LNCAP (cell line): ENCODE measurements around the gene PLA2G10.

Source experiments
- TF ChIP-seq, protein P1 (sequence below): fragments of 450-650 bp; IDR thresholded peaks from 2 replicates; pipeline ENCODE4 v1.5.1; 2017; ENCODE audit warnings: mild to moderate bottlenecking

The PLA2G10 gene

DNA sequence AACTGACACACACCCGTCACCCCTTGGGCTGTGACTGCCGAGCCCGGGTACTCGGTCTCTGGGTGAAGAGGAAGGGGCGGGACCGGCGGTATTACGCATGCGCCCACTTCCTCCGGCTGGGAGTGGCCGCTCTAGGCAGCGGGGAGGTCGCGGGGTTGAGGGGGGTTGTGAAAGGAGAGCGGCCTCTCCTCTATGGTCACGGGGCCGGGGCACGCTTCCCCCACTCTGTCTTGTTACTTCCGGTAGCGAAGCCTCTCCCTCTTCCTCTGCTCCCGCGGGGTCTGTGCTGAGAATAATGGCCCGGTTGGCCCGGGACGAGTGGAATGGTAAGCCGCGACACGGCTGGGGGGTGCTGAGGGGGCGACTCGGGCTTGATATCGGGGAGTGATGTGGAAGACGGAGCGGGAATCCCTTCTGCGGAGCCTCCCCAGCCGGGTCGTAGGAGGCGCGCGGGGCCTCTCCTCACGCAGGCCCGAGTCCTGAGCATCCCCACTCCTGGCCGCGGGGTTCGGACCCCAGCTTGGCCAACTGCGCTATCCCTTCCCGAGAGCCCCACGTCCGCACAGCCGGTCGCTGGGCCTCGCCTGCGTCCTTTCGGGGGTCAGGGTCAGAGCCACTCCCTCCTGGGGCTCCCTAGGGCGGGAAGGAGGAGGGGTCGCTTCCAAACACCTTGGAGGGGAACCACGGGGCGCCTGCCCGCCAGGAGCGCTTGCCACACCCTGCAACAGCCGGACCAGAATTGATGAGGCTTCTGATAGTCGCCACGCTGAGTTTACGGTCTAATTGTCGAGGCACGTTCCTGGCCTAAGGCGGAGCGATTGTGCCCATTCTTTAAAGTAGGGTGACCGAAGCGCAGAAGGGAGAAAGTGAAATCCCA is 61.2 kb downstream of the PLA2G10 start, which contains the start of gene BFAR:
Gene BFAR, plus strand, starts transcription at position 259 of the 877 bp plus-strand sequence. CDS start 11,396 bp downstream, outside the sequence.
- TF ChIP-seq, protein P1, sequence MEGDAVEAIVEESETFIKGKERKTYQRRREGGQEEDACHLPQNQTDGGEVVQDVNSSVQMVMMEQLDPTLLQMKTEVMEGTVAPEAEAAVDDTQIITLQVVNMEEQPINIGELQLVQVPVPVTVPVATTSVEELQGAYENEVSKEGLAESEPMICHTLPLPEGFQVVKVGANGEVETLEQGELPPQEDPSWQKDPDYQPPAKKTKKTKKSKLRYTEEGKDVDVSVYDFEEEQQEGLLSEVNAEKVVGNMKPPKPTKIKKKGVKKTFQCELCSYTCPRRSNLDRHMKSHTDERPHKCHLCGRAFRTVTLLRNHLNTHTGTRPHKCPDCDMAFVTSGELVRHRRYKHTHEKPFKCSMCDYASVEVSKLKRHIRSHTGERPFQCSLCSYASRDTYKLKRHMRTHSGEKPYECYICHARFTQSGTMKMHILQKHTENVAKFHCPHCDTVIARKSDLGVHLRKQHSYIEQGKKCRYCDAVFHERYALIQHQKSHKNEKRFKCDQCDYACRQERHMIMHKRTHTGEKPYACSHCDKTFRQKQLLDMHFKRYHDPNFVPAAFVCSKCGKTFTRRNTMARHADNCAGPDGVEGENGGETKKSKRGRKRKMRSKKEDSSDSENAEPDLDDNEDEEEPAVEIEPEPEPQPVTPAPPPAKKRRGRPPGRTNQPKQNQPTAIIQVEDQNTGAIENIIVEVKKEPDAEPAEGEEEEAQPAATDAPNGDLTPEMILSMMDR, result no peak

DNA sequence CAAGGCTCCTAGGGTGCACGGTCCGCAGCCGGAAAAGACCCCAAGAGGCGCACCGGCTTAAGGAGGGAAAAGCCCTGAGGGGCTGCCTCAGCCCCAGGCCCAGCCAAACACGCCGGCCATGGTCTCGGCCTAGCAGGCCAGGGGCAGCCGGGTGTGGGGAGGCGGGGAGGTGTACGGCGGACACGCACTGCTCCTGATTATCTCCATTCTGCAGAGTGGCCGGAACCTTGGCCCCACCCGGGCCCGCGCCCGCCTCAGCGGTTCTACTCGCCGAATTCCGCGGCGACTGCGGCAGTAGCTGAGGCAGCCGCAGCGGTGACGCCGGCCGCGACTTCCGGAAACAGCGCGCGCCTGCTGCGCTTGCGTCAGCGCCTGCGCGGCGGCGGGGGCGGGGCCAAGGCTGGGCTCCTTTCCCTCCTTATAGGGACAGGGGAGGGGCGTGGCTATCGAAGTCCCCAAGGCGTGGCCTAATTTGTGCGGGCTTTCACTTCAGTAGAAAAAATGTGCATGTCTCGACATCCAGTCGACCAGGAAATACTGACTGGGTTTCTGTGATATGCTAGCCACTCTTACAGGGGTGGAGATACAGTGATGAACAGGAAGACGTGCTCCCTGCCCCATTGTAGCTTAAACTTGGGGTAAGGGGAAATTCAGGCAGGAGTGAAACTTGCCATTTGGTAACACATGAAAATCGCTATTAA is 64.0 kb downstream of the PLA2G10 start, which contains the start of gene PARN:
Gene PARN, minus strand, starts transcription at position 342 of the 701 bp plus-strand sequence. Its CDS starts 135 bp downstream, at position 207.
- TF ChIP-seq, protein P1, result no peak

DNA sequence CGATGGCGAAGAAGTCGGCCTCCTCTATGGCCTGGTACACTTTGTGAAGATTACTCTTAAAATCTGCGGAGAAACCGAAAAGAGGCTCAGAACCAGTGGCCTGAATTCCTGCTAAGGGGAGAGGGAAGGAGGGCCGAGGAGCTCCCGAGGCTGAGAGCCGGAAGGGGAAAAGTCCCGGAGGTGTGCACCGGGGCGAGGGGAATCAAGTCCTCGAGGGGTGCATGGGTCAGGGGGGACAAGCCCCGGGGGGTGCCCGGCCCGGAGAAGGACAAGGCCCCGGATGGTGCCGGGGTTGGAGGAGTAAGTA is 64.5 kb downstream of the PLA2G10 start:
- TF ChIP-seq, protein P1, result no peak

DNA sequence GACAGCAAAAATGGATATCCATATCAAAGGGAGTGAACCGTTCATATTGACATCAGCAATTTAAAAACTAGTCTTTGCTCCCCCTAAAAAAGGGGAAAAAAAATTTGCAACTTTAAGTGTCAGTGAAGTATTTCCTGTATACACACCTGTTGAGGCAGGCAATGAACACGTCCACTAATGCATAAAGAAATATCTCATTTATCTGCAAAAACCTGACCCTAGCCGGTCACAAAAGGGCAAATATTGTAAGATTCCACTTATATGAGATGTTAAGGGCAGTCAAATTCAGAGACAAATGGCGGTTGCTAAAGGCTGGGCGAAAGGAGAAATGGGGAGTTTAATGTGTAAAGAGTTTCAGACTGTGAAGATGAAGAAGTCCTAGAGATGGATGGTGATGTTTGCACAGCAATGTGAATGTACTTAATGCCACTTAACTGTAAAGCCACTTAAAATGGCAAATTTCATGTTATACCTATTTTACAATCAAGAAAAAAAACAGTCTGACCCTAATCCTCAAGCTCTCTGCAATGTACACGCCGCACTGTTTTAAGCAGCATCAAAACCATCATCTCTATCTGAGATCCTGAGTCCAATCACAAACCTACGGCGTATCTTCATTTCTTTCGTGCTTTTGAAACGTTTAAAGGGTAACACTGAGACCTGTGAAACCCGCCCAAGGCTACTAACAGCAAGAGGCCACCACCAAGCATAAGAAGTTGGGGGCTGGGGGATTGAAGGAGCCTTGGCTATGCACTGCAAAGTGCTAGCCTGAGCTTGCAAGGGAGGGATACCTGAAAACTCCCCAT is 65.1 kb downstream of the PLA2G10 start:
- TF ChIP-seq, protein P1, result no peak

DNA sequence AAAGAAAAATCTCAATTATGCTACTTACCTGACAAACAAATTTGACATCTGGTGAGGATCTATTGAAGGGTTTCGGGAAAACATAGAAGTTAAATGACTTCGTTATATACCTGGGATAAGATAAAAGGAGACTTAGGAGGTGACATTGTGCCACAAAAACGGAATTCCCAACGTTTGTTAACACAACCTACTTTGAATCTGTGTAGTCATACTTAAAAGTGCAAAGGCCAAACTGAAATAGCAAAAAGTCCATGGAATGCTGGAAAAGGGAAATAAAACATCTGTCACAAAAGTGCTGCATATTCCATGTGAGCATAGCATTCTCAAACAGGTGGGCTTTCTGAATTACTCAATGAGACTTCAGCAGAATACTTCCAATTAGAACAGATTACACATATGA is 67.0 kb downstream of the PLA2G10 start:
- TF ChIP-seq, protein P1, result no peak
